Measurements from ENCODE around the gene FMO4.

DNA sequence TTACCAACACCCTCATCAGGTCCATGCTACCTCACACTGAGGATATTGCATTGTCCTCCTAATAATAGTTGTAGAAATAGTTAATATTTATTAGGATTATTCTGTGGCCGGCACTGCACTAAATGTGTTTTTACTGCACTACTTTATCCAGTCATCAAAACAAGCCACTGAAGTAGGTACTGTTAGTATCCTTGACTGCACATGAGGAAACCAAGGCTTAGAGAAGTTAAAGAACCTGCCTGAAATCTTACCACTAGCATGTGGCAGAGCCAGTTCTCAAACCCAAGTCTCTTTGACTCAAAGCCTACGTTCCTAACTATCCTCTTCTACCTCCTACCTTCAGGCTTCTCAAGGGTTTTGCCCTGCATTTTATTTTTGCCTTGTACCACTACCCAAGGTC lies 34.7 kb upstream of the FMO4 start:
- TF ChIP-seq EZH2 (IDR thresholded peaks at IDR 0.05; ENCODE audit: insufficient read depth, poor library complexity, severe bottlenecking): no peak
- TF ChIP-seq EZH2phosphoT487 (IDR thresholded peaks at IDR 0.05; ENCODE audit: insufficient read depth, low read depth): no peak
